Neural cell (in vitro differentiated cells): ENCODE results near the gene PRM1. TPM values are rescaled to one million over a fixed set of nuclear protein-coding genes. Genes with fewer than 3 reads are reported as not detected.

Source experiments
- H2AFZ ChIP-seq: fragments of 200-600, 300-800 bp; sonication (generic), shearing (Covaris generic); 2 replicates; pipeline ENCODE4 v1.6.0; 2014; ENCODE audit warnings: low read depth, mild to moderate bottlenecking, antibody characterized with exemption, low read length, moderate library complexity
- H3F3A ChIP-seq: fragments of 200-600 bp; shearing (Covaris generic); 2 replicates; pipeline ENCODE4 v1.6.1; 2016; ENCODE audit warnings: mild to moderate bottlenecking, moderate library complexity, mixed read lengths, antibody characterized with exemption, low read length; ENCODE audit not compliant: insufficient read depth, poor library complexity, severe bottlenecking
- H3K27ac ChIP-seq: fragments of 200-600, 300-800 bp; sonication (generic), shearing (Covaris generic); 2 replicates; pipeline ENCODE4 v1.5.1; 2014; ENCODE audit warnings: mild to moderate bottlenecking, low read length, moderate library complexity
- H3K27me3 ChIP-seq: fragments of 300-800, 200-600 bp; sonication (generic), shearing (Covaris generic); 2 replicates; pipeline ENCODE4 v1.6.0; 2014; ENCODE audit warnings: mild to moderate bottlenecking, low read depth, low read length, moderate library complexity; ENCODE audit not compliant: insufficient read depth
- H3K36me3 ChIP-seq: fragments of 300-800, 200-600 bp; sonication (generic), shearing (Covaris generic); 2 replicates; pipeline ENCODE4 v1.5.1; 2014; ENCODE audit warnings: mild to moderate bottlenecking, antibody characterized with exemption, low read length, moderate library complexity; ENCODE audit not compliant: insufficient read depth
- H3K4me2 ChIP-seq: fragments of 300-800, 200-600 bp; sonication (generic), shearing (Covaris generic); 2 replicates; pipeline ENCODE4 v1.6.0; 2014; ENCODE audit warnings: mild to moderate bottlenecking, low read length
- H3K4me3 ChIP-seq: fragments of 300-800, 200-600 bp; sonication (generic), shearing (Covaris generic); 2 replicates; pipeline ENCODE4 v1.5.1; 2014; ENCODE audit warnings: mild to moderate bottlenecking, low read length, moderate library complexity
- H3K79me2 ChIP-seq: fragments of 200-600 bp; shearing (Covaris generic); replicated peaks from 2 replicates; pipeline ENCODE4 v1.6.0; 2014; ENCODE audit warnings: mild to moderate bottlenecking, low read length, moderate library complexity; ENCODE audit not compliant: insufficient read depth
- H3K9ac ChIP-seq: fragments of 300-800, 200-600 bp; sonication (generic), shearing (Covaris generic); 2 replicates; pipeline ENCODE4 v1.6.1; 2016; ENCODE audit warnings: mild to moderate bottlenecking, low read length, mixed read lengths
- H3K9me2 ChIP-seq: fragments of 200-600 bp; shearing (Covaris generic); 2 replicates; pipeline ENCODE4 v1.6.1; 2016; ENCODE audit warnings: mild to moderate bottlenecking, low read length, mixed read lengths; ENCODE audit not compliant: insufficient read depth
- H3K9me3 ChIP-seq: fragments of 200-600, 300-800 bp; sonication (generic), shearing (Covaris generic); 2 replicates; pipeline ENCODE4 v1.6.1; 2016; ENCODE audit warnings: mild to moderate bottlenecking, mixed run types, low read length, moderate library complexity, mixed read lengths
- H4K20me1 ChIP-seq: fragments of 200-600 bp; shearing (Covaris generic); 2 replicates; pipeline ENCODE4 v1.6.1; 2016; ENCODE audit warnings: mild to moderate bottlenecking, mixed run types; ENCODE audit not compliant: insufficient read depth
- EP300 ChIP-seq: fragments of 450-650 bp; conservative IDR thresholded peaks from 2 replicates; pipeline ENCODE4 v1.6.1; 2014; ENCODE audit warnings: antibody characterized with exemption, mild to moderate bottlenecking, moderate library complexity; ENCODE audit not compliant: poor library complexity, severe bottlenecking
- EZH2 ChIP-seq: fragments of 200-600, 300-800 bp; shearing (Covaris generic), sonication (generic); IDR thresholded peaks from 2 replicates; pipeline ENCODE4 v1.6.1; 2014; ENCODE audit warnings: antibody characterized with exemption, low read length, borderline replicate concordance, mild to moderate bottlenecking; ENCODE audit not compliant: insufficient read depth, poor library complexity, severe bottlenecking
- MXI1 ChIP-seq: fragments of 450-650 bp; conservative IDR thresholded peaks from 2 replicates; pipeline ENCODE4 v1.6.1; 2014; ENCODE audit warnings: antibody characterized with exemption, mild to moderate bottlenecking; ENCODE audit not compliant: poor library complexity, severe bottlenecking
- POLR2AphosphoS5 ChIP-seq: IDR thresholded peaks from 2 replicates; pipeline ENCODE4 v1.6.1; 2012
- RAD21 ChIP-seq: fragments of 450-650 bp; conservative IDR thresholded peaks from 2 replicates; pipeline ENCODE4 v1.6.1; 2014; ENCODE audit warnings: antibody characterized with exemption, mild to moderate bottlenecking, moderate library complexity
- SMC3 ChIP-seq: fragments of 450-650 bp; conservative IDR thresholded peaks from 2 replicates; pipeline ENCODE4 v1.6.1; 2014; ENCODE audit warnings: antibody characterized with exemption, mild to moderate bottlenecking, moderate library complexity; ENCODE audit not compliant: poor library complexity
- TAF1 ChIP-seq: IDR thresholded peaks from 2 replicates; pipeline ENCODE4 v1.6.1; 2012; ENCODE audit warnings: low read depth
- polyA plus RNA-seq: library from polyadenylated mRNA; depleted of rRNA; stranded (reverse); fragments of >200 nt; gene quantifications from 2 replicates; pipeline ENCODE4 v1.2.3, GENCODE V29; 2014
- TF ChIP-seq, protein P1 (sequence below): fragments of 450-650 bp; IDR thresholded peaks from 2 replicates; pipeline ENCODE4 v1.5.1; 2014; ENCODE audit warnings: antibody characterized with exemption, mild to moderate bottlenecking, moderate library complexity; ENCODE audit not compliant: poor library complexity, severe bottlenecking
- TF ChIP-seq, protein P2 (sequence below): IDR thresholded peaks from 2 replicates; pipeline ENCODE4 v1.6.1; 2012; ENCODE audit warnings: borderline replicate concordance

Gene PRM1
- polyA plus RNA-seq, 1 donor from 2014 or later, result not detected

DNA sequence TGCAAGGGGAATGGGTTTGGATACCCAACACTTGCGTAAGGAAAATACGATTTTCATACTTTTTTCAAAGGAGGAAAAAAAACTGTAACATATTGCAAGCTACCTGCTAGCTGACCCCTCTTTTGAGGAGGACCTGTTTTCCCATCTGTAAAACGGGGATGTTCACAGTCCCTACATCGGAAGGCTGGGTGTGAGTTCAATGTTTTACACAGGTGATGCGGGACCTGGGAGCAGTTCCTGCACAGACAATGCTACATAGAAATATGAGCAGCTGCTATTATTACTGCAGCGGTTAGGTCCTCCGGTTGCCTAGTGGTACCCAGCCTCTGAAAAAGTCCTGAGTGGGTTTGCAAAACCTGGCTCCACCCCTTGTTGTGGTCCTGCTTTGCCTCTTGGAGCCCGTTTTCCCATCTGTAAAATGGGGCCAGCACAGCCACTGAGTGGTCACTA, 28.6 kb downstream of the PRM1 start:
- Histone ChIP-seq H3K79me2 (no peaks in the 10 kb centered on the region), H3K27ac (no peak overlapping the region), H3K9ac (no peak overlapping the region), H4K20me1 (no peaks in the 10 kb centered on the region), H3K4me3 (no peak overlapping the region), H3K27me3 (peaks cover 37% of the 10 kb centered on the region), H3F3A (no peaks in the 10 kb centered on the region), H3K4me2 (no peak overlapping the region), H3K9me3 (no peaks in the 10 kb centered on the region), H3K36me3 (no peaks in the 10 kb centered on the region), H2AFZ (no peak overlapping the region), H3K9me2 (no peaks in the 10 kb centered on the region)
- no peak for TF ChIP-seq TAF1
- no peak for TF ChIP-seq POLR2AphosphoS5
- TF ChIP-seq MXI1, result no peak
- TF ChIP-seq, protein P1, sequence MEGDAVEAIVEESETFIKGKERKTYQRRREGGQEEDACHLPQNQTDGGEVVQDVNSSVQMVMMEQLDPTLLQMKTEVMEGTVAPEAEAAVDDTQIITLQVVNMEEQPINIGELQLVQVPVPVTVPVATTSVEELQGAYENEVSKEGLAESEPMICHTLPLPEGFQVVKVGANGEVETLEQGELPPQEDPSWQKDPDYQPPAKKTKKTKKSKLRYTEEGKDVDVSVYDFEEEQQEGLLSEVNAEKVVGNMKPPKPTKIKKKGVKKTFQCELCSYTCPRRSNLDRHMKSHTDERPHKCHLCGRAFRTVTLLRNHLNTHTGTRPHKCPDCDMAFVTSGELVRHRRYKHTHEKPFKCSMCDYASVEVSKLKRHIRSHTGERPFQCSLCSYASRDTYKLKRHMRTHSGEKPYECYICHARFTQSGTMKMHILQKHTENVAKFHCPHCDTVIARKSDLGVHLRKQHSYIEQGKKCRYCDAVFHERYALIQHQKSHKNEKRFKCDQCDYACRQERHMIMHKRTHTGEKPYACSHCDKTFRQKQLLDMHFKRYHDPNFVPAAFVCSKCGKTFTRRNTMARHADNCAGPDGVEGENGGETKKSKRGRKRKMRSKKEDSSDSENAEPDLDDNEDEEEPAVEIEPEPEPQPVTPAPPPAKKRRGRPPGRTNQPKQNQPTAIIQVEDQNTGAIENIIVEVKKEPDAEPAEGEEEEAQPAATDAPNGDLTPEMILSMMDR, result no peak
- TF ChIP-seq SMC3, result no peak
- no peak for TF ChIP-seq EP300
- TF ChIP-seq, protein P2, sequence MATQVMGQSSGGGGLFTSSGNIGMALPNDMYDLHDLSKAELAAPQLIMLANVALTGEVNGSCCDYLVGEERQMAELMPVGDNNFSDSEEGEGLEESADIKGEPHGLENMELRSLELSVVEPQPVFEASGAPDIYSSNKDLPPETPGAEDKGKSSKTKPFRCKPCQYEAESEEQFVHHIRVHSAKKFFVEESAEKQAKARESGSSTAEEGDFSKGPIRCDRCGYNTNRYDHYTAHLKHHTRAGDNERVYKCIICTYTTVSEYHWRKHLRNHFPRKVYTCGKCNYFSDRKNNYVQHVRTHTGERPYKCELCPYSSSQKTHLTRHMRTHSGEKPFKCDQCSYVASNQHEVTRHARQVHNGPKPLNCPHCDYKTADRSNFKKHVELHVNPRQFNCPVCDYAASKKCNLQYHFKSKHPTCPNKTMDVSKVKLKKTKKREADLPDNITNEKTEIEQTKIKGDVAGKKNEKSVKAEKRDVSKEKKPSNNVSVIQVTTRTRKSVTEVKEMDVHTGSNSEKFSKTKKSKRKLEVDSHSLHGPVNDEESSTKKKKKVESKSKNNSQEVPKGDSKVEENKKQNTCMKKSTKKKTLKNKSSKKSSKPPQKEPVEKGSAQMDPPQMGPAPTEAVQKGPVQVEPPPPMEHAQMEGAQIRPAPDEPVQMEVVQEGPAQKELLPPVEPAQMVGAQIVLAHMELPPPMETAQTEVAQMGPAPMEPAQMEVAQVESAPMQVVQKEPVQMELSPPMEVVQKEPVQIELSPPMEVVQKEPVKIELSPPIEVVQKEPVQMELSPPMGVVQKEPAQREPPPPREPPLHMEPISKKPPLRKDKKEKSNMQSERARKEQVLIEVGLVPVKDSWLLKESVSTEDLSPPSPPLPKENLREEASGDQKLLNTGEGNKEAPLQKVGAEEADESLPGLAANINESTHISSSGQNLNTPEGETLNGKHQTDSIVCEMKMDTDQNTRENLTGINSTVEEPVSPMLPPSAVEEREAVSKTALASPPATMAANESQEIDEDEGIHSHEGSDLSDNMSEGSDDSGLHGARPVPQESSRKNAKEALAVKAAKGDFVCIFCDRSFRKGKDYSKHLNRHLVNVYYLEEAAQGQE, result no peak
- no peak for TF ChIP-seq EZH2
- TF ChIP-seq RAD21, result no peak

DNA sequence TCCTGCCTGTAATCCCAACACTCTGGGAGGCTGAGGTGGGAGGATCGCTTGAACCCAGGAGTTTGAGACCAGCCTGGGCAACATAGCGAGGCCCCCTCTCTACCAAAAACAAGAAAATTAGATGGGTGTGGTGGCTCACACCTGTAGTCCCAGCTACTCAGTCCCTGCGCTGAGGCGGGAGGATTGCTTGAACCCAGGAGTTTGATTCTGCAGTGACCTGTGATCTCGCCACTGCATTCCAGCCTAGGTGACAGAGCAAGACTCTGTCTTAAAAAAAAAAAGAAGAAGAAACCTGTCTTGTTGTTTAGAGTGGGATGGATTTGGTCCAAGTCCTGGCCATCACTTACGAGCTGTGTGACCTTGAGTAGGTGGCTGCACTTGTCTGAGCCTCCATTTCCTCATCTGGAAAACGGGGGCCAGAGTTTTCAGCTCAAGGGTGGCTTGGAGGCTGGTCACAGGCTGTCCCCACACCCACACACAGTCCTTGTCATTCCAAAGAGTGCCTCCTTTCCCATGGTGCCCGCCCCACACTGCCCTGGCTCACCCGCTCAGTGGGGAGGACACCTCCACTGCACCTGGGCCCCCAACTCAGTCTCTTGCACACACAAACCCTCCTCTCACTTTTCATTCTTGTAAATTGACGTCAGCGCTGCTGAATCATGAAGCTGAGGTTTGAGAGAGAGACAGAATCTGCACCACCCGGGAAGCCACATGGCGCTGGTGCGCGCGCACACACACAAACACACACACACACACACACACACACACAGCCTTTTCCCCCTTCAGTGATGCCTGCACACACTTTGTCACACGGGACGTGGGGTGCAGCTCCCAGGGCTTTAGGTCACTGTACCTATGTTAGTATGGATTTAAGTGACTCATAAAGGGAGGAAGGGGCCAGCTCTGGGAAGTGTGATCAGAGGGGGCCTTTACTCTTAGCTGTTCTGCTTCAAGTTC, 29.3 kb downstream of the PRM1 start:
- H3K9ac ChIP-seq, result no peak overlapping the region
- H3K27me3 ChIP-seq, result peaks cover 30% of the 10 kb centered on the region
- TF ChIP-seq SMC3 (no peak), RAD21 (no peak)
- TF ChIP-seq, protein P1, result no peak
- H2AFZ ChIP-seq, result no peak overlapping the region
- H3K79me2 ChIP-seq, result no peaks in the 10 kb centered on the region
- no peaks in the 10 kb centered on the region for H3K36me3 ChIP-seq
- no peaks in the 10 kb centered on the region for H3K9me3 ChIP-seq
- H3K4me3 ChIP-seq, result no peak overlapping the region
- H3K9me2 ChIP-seq, result no peaks in the 10 kb centered on the region
- no peak overlapping the region for H3K4me2 ChIP-seq
- H4K20me1 ChIP-seq, result no peaks in the 10 kb centered on the region
- no peak overlapping the region for H3K27ac ChIP-seq
- H3F3A ChIP-seq, result no peaks in the 10 kb centered on the region
